Measurements from ENCODE around the gene C1orf210.

C1orf210 gene

DNA sequence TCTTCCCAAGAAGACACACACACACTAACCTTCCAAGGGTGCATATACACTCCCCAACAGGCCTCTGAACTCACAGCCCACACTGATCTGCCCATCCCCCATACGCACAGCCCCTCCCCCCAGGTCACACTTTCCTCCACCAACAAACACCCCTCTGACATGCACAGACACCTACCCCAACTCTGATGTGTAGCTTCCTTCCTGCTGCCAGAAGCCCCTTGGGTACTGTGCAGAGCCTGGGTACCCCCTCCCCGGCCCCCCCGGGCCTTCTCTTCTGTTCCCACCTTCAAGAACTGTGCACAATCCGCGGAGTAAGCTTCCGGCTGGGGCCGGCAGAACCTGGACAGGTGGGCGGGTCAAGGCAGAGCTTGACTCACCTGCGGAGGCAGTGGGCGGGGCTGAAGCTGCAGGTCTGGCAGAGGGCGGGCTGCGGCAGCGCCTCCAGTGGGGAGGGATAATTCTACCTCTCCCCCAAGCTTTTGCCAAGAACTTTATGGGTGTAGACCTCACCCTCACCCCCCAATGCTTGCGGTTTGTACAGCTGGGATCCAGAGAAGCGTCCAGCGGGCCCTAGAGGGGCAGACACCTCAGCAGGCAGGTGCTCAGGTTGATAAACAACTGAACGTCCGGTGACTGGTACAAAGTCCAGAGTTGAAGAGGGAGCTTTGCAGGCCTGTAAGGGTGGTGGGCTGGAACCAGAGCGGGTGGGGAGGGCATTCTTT is at the start of gene C1orf210:
C1orf210 (minus strand) TSS at position 313 of the 722 bp plus-strand sequence. CDS start 2,311 bp downstream, outside the sequence.
- DNase-seq (ENCODE audit: low read depth) = no peak
- no peak within 1 kb of the TSS for H3K4me3 ChIP-seq (ENCODE audit: control insufficient read depth, low read depth, low read length)
- TF ChIP-seq, protein P1, sequence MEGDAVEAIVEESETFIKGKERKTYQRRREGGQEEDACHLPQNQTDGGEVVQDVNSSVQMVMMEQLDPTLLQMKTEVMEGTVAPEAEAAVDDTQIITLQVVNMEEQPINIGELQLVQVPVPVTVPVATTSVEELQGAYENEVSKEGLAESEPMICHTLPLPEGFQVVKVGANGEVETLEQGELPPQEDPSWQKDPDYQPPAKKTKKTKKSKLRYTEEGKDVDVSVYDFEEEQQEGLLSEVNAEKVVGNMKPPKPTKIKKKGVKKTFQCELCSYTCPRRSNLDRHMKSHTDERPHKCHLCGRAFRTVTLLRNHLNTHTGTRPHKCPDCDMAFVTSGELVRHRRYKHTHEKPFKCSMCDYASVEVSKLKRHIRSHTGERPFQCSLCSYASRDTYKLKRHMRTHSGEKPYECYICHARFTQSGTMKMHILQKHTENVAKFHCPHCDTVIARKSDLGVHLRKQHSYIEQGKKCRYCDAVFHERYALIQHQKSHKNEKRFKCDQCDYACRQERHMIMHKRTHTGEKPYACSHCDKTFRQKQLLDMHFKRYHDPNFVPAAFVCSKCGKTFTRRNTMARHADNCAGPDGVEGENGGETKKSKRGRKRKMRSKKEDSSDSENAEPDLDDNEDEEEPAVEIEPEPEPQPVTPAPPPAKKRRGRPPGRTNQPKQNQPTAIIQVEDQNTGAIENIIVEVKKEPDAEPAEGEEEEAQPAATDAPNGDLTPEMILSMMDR (IDR thresholded peaks at IDR 0.05; ENCODE audit: control insufficient read depth, insufficient read depth, low read depth, low read length, missing control alignments) = no peak

DNA sequence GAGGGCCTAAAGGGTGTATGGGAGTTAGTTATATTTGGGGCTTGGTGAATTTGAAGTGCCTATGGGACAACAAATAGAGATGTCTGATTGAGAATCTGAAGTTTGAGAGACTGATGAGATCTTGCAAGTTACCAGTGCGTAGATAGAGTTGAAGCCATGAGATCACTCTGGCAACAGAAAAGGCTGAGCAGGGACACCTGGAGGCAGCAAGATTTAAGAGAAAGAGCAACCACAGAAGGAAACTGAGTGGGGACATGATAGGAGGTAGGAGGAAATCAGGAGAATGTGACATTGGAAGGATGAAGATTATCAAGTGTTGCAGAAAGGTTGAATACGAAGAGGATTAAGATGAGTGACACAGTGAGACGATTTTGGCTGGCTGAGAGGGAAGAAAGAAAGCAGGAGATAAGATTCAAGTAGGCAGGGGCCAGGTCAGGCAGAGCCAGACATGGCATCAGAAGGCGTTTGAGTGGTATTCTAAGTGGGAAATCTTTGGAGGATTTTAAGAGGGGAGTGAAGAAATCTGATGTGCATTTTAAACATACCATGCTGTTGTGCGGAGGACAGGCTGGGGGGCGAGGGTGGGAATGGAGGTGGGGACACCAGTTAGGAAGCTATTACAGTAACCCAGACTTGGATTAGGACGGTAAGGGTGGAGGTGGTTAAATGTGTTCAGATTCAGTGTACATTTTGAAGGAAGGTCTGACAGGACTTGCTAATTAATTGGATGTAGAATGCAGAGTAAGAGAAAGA is 49.2 kb upstream of the C1orf210 start:
- no peak overlapping the region for H3K4me3 ChIP-seq (ENCODE audit: control insufficient read depth, low read depth, low read length)
- TF ChIP-seq, protein P1 (IDR thresholded peaks at IDR 0.05; ENCODE audit: control insufficient read depth, insufficient read depth, low read depth, low read length, missing control alignments) = no peak
- DNase-seq (ENCODE audit: low read depth) = no peak

DNA sequence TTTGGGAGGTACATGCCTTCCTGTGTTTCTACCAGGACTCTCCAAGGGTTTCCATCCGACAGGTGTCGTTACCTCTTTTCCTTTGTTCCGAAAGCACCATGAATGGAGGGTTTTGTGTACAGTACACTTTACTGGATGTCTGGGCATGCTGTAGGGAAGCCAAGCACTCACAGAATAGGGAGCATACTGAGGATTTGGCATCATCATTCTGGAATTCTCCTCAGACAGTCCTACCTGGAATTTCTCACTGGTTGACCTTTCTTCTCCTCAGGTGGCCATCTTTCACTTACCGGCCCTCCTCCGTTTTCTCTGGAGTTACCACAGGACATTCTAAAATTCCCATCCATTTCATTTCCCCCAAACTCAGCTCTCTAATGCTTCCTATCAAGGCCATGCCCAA is 46.3 kb upstream of the C1orf210 start:
- no peak for DNase-seq (ENCODE audit: low read depth)
- TF ChIP-seq, protein P1 (IDR thresholded peaks at IDR 0.05; ENCODE audit: control insufficient read depth, insufficient read depth, low read depth, low read length, missing control alignments) = no peak
- H3K4me3 ChIP-seq (ENCODE audit: control insufficient read depth, low read depth, low read length) = no peak overlapping the region

DNA sequence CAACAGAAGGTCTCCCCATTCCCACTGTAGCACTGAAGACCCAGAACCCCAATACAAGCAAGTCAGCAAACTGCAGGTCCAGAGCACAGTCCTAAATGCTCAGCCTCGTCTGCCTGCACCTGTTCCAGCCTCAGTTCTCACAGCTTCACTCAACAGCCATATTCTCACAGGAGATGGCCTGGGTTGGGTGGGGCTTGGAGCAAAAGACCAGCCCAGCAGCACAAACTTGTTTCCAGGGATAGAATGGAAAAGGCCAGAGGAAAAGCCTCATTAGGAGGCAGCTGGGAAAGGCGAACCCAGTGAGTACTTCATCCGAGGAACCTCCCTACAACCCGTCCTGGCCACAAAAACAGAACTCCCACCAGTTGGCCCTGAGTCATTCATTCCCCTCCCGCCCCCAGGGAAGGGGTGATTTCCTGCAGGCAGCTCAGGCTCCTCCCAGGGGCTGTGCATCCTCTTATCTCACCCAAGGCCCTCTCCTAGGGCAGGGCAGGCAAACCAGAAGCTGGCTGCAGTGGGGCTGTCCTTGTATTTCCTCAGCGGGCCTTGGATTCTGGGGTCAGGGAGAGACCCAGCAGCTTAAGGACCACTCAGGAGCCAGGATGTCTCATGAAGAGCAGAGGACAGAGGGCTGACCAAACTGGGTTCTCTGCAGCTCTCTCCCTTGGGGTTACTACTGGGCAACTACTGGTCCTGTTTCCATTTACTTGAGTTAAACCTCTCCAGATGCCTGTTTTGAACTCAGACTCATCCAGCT is 44.8 kb upstream of the C1orf210 start:
- DNase-seq (ENCODE audit: low read depth) = no peak
- H3K4me3 ChIP-seq (ENCODE audit: control insufficient read depth, low read depth, low read length) = no peak overlapping the region
- TF ChIP-seq, protein P1 (IDR thresholded peaks at IDR 0.05; ENCODE audit: control insufficient read depth, insufficient read depth, low read depth, low read length, missing control alignments) = no peak

DNA sequence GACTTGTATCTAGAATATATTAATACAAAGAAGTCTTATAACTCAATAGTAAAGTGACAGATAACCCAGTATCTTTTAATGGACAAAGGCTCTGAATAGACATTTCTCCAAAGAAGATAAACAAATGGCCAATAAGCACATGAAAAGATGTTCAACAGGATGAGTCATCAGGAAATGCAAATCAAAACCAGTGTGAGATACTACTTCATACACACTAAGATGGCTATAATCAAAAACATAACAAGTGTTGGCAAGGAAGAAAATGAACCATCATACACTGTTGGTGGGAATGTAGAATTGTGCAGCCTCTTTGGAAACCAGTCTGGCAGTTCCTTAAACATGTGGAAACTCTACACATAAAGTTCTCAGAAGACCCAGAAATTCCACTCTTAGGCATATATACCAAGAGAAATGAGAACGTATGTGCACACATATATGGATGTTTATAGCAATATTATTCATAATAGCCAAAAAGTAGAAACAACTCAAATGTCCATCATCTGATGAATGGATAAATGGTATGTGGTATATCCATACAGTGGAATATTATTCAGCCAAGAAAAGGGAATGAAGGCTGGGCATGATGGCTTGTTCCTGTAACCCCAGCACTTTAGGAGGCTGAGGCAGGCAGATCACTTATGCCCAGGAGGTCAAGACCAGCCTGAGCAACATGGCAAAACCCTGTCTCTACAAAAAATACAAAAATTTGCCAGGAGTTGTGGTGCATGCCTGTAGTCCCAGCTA is 42.3 kb upstream of the C1orf210 start:
- TF ChIP-seq, protein P1 (IDR thresholded peaks at IDR 0.05; ENCODE audit: control insufficient read depth, insufficient read depth, low read depth, low read length, missing control alignments) = no peak

DNA sequence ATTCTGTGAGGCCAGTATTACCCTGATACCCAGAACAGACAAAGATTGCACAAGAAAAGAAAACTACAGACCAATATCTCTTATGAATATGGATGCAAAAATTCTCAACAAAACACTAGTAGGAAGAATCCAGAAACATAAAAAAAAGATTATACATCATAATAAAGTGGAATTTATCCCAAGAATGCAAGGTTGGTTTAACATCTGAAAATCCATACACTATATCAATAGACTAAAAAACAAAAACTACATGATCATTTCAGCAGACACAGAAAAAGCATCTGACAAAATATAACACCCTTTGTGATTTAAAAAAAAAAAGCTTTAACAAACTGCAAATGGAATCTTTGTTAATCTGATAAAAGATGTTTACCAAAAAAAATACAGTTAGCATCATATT is 40.0 kb upstream of the C1orf210 start:
- TF ChIP-seq, protein P1 (IDR thresholded peaks at IDR 0.05; ENCODE audit: control insufficient read depth, insufficient read depth, low read depth, low read length, missing control alignments) = no peak
- H3K4me3 ChIP-seq (ENCODE audit: control insufficient read depth, low read depth, low read length) = no peak overlapping the region
- DNase-seq (ENCODE audit: low read depth) = no peak

More for the DNA sequence above, 42.3 kb upstream of the C1orf210 start:
- no peak overlapping the region for H3K4me3 ChIP-seq (ENCODE audit: control insufficient read depth, low read depth, low read length)
- DNase-seq (ENCODE audit: low read depth) = no peak

Data from AG09309 (cell line).